GM23338 (cell line): ENCODE measurements around the gene ZNF248.

ENCODE experiments used
- CREB1 ChIP-seq: fragments of 250-450 bp; sonication (Bioruptor Pico); IDR thresholded peaks from 2 replicates; pipeline ENCODE4 v1.5.0; 2020; ENCODE audit warnings: low read depth, mild to moderate bottlenecking, moderate library complexity
- ETS1 ChIP-seq: IDR thresholded peaks from 2 replicates; pipeline ENCODE4 v1.6.1; 2016; ENCODE audit warnings: antibody characterized with exemption
- EZH2 ChIP-seq: fragments of 200-600 bp; sonication (generic); IDR thresholded peaks from one replicate; pipeline ENCODE4 v1.8.0; 2017; ENCODE audit warnings: antibody characterized with exemption, mild to moderate bottlenecking, low read depth; ENCODE audit not compliant: unreplicated experiment
- EZH2phosphoT487 ChIP-seq: fragments of 200-600 bp; sonication (generic); IDR thresholded peaks from one replicate; pipeline ENCODE4 v1.8.1; 2018; ENCODE audit warnings: antibody characterized with exemption; ENCODE audit not compliant: unreplicated experiment
- POLR2AphosphoS5 ChIP-seq: IDR thresholded peaks from 2 replicates; pipeline ENCODE4 v1.6.1; 2016; ENCODE audit warnings: antibody characterized with exemption, low read depth
- REST ChIP-seq: IDR thresholded peaks from one replicate; pipeline ENCODE4 v1.6.1; 2018; ENCODE audit warnings: antibody characterized with exemption; ENCODE audit not compliant: unreplicated experiment
- STAT1 ChIP-seq: IDR thresholded peaks from one replicate; pipeline ENCODE4 v1.6.1; 2016; ENCODE audit warnings: antibody characterized with exemption; ENCODE audit not compliant: unreplicated experiment
- ZNF114 ChIP-seq: fragments of 250-450 bp; sonication (Bioruptor Pico); IDR thresholded peaks from 2 replicates; pipeline ENCODE4 v1.5.0; 2020; ENCODE audit warnings: mild to moderate bottlenecking, moderate library complexity
- ZNF331 ChIP-seq: fragments of 250-450 bp; sonication (Bioruptor Pico); IDR thresholded peaks from 2 replicates; pipeline ENCODE4 v1.5.0; 2020; ENCODE audit warnings: low read depth, mild to moderate bottlenecking, moderate library complexity
- TF ChIP-seq, protein P1 (sequence below), 2 experiments: fragments of 200-600 bp in 1 of 2; sonication (generic) in 1 of 2; conservative IDR thresholded peaks; 2 replicates each; pipeline versions ENCODE4 v1.5.1 to v1.6.1; 2016 to 2017; ENCODE audit warnings: antibody characterized with exemption in 2 of 2, low read depth in 2 of 2, mild to moderate bottlenecking in 2 of 2, moderate library complexity in 1 of 2
- TF ChIP-seq, protein P2 (sequence below): fragments of 250-450 bp; sonication (Bioruptor Pico); IDR thresholded peaks from 2 replicates; pipeline ENCODE4 v1.5.0; 2020; ENCODE audit warnings: mild to moderate bottlenecking, moderate library complexity

DNA sequence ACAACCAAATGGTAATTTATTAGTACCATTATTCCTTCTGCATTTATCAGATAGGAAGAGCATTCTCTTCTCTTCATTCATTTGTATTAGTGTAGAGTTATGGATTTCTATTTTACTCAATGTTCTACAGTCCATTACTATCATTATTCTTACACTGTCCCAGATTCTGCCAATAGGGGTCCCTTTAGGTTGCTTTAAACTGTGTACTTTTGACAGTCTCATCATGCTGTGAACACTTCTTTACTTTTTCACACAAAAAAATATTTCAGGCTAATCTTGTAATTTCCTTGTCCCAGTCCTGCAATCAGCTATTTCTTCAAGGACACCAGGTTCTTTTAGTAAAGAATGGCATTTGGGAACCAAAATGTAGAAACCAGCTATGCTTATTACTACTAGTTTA lies 99.3 kb downstream of the ZNF248 start:
- TF ChIP-seq, protein P1, sequence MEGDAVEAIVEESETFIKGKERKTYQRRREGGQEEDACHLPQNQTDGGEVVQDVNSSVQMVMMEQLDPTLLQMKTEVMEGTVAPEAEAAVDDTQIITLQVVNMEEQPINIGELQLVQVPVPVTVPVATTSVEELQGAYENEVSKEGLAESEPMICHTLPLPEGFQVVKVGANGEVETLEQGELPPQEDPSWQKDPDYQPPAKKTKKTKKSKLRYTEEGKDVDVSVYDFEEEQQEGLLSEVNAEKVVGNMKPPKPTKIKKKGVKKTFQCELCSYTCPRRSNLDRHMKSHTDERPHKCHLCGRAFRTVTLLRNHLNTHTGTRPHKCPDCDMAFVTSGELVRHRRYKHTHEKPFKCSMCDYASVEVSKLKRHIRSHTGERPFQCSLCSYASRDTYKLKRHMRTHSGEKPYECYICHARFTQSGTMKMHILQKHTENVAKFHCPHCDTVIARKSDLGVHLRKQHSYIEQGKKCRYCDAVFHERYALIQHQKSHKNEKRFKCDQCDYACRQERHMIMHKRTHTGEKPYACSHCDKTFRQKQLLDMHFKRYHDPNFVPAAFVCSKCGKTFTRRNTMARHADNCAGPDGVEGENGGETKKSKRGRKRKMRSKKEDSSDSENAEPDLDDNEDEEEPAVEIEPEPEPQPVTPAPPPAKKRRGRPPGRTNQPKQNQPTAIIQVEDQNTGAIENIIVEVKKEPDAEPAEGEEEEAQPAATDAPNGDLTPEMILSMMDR (conservative IDR thresholded peaks at IDR 0.05; ENCODE audit: low read depth in 2 of 2) = no peak
- TF ChIP-seq EZH2 (no peak), EZH2phosphoT487 (no peak), POLR2AphosphoS5 (no peak), REST (no peak), ZNF331 (CRISPR knock-in tag) (no peak), CREB1 (no peak), STAT1 (no peak), ZNF114 (CRISPR knock-in tag) (no peak), ETS1 (no peak)
- TF ChIP-seq, protein P2, sequence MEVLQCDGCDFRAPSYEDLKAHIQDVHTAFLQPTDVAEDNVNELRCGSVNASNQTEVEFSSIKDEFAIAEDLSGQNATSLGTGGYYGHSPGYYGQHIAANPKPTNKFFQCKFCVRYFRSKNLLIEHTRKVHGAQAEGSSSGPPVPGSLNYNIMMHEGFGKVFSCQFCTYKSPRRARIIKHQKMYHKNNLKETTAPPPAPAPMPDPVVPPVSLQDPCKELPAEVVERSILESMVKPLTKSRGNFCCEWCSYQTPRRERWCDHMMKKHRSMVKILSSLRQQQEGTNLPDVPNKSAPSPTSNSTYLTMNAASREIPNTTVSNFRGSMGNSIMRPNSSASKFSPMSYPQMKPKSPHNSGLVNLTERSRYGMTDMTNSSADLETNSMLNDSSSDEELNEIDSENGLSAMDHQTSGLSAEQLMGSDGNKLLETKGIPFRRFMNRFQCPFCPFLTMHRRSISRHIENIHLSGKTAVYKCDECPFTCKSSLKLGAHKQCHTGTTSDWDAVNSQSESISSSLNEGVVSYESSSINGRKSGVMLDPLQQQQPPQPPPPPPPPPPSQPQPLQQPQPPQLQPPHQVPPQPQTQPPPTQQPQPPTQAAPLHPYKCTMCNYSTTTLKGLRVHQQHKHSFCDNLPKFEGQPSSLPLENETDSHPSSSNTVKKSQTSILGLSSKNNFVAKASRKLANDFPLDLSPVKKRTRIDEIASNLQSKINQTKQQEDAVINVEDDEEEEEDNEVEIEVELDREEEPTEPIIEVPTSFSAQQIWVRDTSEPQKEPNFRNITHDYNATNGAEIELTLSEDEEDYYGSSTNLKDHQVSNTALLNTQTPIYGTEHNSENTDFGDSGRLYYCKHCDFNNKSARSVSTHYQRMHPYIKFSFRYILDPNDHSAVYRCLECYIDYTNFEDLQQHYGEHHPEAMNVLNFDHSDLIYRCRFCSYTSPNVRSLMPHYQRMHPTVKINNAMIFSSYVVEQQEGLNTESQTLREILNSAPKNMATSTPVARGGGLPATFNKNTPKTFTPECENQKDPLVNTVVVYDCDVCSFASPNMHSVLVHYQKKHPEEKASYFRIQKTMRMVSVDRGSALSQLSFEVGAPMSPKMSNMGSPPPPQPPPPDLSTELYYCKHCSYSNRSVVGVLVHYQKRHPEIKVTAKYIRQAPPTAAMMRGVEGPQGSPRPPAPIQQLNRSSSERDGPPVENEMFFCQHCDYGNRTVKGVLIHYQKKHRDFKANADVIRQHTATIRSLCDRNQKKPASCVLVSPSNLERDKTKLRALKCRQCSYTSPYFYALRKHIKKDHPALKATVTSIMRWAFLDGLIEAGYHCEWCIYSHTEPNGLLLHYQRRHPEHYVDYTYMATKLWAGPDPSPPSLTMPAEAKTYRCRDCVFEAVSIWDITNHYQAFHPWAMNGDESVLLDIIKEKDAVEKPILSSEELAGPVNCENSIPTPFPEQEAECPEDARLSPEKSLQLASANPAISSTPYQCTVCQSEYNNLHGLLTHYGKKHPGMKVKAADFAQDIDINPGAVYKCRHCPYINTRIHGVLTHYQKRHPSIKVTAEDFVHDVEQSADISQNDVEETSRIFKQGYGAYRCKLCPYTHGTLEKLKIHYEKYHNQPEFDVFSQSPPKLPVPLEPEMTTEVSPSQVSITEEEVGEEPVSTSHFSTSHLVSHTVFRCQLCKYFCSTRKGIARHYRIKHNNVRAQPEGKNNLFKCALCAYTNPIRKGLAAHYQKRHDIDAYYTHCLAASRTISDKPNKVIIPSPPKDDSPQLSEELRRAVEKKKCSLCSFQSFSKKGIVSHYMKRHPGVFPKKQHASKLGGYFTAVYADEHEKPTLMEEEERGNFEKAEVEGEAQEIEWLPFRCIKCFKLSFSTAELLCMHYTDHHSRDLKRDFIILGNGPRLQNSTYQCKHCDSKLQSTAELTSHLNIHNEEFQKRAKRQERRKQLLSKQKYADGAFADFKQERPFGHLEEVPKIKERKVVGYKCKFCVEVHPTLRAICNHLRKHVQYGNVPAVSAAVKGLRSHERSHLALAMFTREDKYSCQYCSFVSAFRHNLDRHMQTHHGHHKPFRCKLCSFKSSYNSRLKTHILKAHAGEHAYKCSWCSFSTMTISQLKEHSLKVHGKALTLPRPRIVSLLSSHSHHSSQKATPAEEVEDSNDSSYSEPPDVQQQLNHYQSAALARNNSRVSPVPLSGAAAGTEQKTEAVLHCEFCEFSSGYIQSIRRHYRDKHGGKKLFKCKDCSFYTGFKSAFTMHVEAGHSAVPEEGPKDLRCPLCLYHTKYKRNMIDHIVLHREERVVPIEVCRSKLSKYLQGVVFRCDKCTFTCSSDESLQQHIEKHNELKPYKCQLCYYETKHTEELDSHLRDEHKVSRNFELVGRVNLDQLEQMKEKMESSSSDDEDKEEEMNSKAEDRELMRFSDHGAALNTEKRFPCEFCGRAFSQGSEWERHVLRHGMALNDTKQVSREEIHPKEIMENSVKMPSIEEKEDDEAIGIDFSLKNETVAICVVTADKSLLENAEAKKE = no peak
